SU-DHL-6 (cell line): ENCODE measurements around the gene MT1X.
"Not testable (repeated sequence)": the region's sequence is repeated elsewhere in the genome, so short reads cannot be mapped to it uniquely, and the experiment has no call there.

Source experiments
- H2AFZ ChIP-seq: fragments of 200-600 bp; sonication (generic); 2 replicates; pipeline ENCODE4 v1.6.1; 2014; ENCODE audit warnings: low read depth, mild to moderate bottlenecking, moderate library complexity, mixed read lengths, antibody characterized with exemption, low read length; ENCODE audit not compliant: severe bottlenecking
- H3F3A ChIP-seq: fragments of 200-600 bp; shearing (Covaris generic); 2 replicates; pipeline ENCODE4 v1.6.0; 2016; ENCODE audit warnings: antibody characterized with exemption, mild to moderate bottlenecking; ENCODE audit not compliant: insufficient read depth
- H3K27ac ChIP-seq: fragments of 200-600 bp; sonication (generic); 2 replicates; pipeline ENCODE4 v1.5.1; 2016; ENCODE audit warnings: low read depth, mild to moderate bottlenecking, low read length, moderate library complexity, mixed read lengths
- H3K27me3 ChIP-seq: fragments of 200-600 bp; sonication (generic), shearing (Covaris generic); 2 replicates; pipeline ENCODE4 v1.6.0; 2014; ENCODE audit warnings: mild to moderate bottlenecking, low read length
- H3K36me3 ChIP-seq: fragments of 200-600 bp; sonication (generic); 2 replicates; pipeline ENCODE4 v1.6.1; 2014; ENCODE audit warnings: mild to moderate bottlenecking, low read length, mixed read lengths
- H3K4me2 ChIP-seq: fragments of 300-600, 200-600 bp; shearing (Covaris generic), sonication (generic); 2 replicates; pipeline ENCODE4 v1.6.0; 2014; ENCODE audit warnings: low read length, low read depth, mild to moderate bottlenecking; ENCODE audit not compliant: poor library complexity, severe bottlenecking
- H3K4me3 ChIP-seq: fragments of 200-600 bp; sonication (generic); 2 replicates; pipeline ENCODE4 v1.5.1; 2014; ENCODE audit warnings: antibody characterized with exemption, low read length, mild to moderate bottlenecking, mixed read lengths; ENCODE audit not compliant: insufficient read depth, poor library complexity, severe bottlenecking
- H3K79me2 ChIP-seq: fragments of 200-600 bp; sonication (generic); 2 replicates; pipeline ENCODE4 v1.6.1; 2014; ENCODE audit warnings: mild to moderate bottlenecking, low read length, moderate library complexity; ENCODE audit not compliant: insufficient read depth
- H3K9ac ChIP-seq: fragments of 200-600 bp; sonication (generic); 2 replicates; pipeline ENCODE4 v1.7.0; 2014; ENCODE audit warnings: mild to moderate bottlenecking, low read length
- H3K9me2 ChIP-seq: fragments of 200-600 bp; sonication (generic); replicated peaks from 2 replicates; pipeline ENCODE4 v1.6.1; 2014; ENCODE audit warnings: low read length; ENCODE audit not compliant: insufficient read depth
- H3K9me3 ChIP-seq: fragments of 200-600 bp; sonication (generic); 2 replicates; pipeline ENCODE4 v1.6.1; 2014; ENCODE audit warnings: low read length, mixed read lengths; ENCODE audit not compliant: insufficient read depth
- H4K20me1 ChIP-seq: fragments of 200-600 bp; sonication (generic); 2 replicates; pipeline ENCODE4 v1.6.1; 2014; ENCODE audit warnings: low read depth, mild to moderate bottlenecking, antibody characterized with exemption, low read length, moderate library complexity, mixed read lengths
- CTCF ChIP-seq: fragments of 200-600 bp; sonication (generic); IDR thresholded peaks from one replicate; pipeline ENCODE4 v1.5.1; 2017; ENCODE audit warnings: antibody characterized with exemption, mild to moderate bottlenecking, low read length, moderate library complexity; ENCODE audit not compliant: insufficient read depth, poor library complexity, severe bottlenecking
- EZH2phosphoT487 ChIP-seq: fragments of 200-600 bp; sonication (generic), shearing (Covaris generic); conservative IDR thresholded peaks from 2 replicates; pipeline ENCODE4 v1.6.1; 2018; ENCODE audit warnings: mild to moderate bottlenecking, antibody characterized with exemption, low read length, moderate library complexity, mixed read lengths

MT1X gene

GRCh38 chr16:56662357-56663354 lies 19.6 kb upstream of the MT1X start:
- no peak overlapping the region for H3K9ac ChIP-seq
- no peak overlapping the region for H2AFZ ChIP-seq
- H3K4me3 ChIP-seq, result no peak overlapping the region
- no peaks in the 10 kb centered on the region for H4K20me1 ChIP-seq
- H3K27me3 ChIP-seq, result no peaks in the 10 kb centered on the region
- no peak for TF ChIP-seq CTCF
- no peak for TF ChIP-seq EZH2phosphoT487
- no peak overlapping the region for H3K4me2 ChIP-seq
- no peaks in the 10 kb centered on the region for H3K9me3 ChIP-seq
- H3K36me3 ChIP-seq, result no peaks in the 10 kb centered on the region
- H3K79me2 ChIP-seq, result no peaks in the 10 kb centered on the region
- H3K9me2 ChIP-seq, result no peaks in the 10 kb centered on the region
- H3F3A ChIP-seq, result no peaks in the 10 kb centered on the region
- H3K27ac ChIP-seq, result no peak overlapping the region

- TF ChIP-seq CTCF (no peak), EZH2phosphoT487 (no peak)
- Histone ChIP-seq H3K4me3 (no peak overlapping the region), H3K79me2 (no peaks in the 10 kb centered on the region), H3K36me3 (no peaks in the 10 kb centered on the region), H3K9me3 (no peaks in the 10 kb centered on the region), H3K9ac (no peak overlapping the region), H2AFZ (no peak overlapping the region), H3F3A (no peaks in the 10 kb centered on the region), H4K20me1 (no peaks in the 10 kb centered on the region), H3K9me2 (no peaks in the 10 kb centered on the region), H3K27ac (no peak overlapping the region), H3K27me3 (no peaks in the 10 kb centered on the region), H3K4me2 (no peak overlapping the region)
Measured at GRCh38 chr16:56664506-56664905, 17.8 kb upstream of the MT1X start.

GRCh38 chr16:56665286-56666261 lies 16.7 kb upstream of the MT1X start:
- not testable (repeated sequence) for H3F3A ChIP-seq, H4K20me1 ChIP-seq, H3K4me2 ChIP-seq, H3K27me3 ChIP-seq, H2AFZ ChIP-seq, H3K9me3 ChIP-seq, H3K4me3 ChIP-seq, H3K9me2 ChIP-seq, H3K79me2 ChIP-seq, H3K36me3 ChIP-seq, H3K9ac ChIP-seq, H3K27ac ChIP-seq
